ENCODE measurements around the gene PRM2.
"Not testable (repeated sequence)": the region's sequence is repeated elsewhere in the genome, so short reads cannot be mapped to it uniquely, and the experiment has no call there.

The PRM2 gene

DNA sequence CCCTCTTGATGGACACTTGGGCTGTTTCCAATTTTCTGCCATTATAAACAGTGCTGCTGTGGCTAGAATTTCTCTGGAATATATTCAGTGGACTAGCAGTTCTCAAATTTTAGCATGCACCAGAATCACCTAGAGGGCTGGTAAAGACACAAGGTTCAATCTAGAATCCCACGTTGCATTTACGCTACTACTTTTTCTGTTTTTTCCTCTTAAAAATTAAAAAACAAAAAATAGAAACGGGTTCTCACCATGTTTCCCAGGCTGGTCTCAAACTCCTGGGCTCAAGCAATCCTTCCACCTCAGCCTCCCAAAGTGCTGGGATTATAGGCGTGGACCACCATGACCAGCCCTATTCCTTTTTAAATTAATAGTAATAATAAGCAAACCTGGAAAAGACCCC, 19.4 kb upstream of the PRM2 start:
- H3K9ac ChIP-seq (ENCODE audit: low read depth, low read length): no peak overlapping the region

DNA sequence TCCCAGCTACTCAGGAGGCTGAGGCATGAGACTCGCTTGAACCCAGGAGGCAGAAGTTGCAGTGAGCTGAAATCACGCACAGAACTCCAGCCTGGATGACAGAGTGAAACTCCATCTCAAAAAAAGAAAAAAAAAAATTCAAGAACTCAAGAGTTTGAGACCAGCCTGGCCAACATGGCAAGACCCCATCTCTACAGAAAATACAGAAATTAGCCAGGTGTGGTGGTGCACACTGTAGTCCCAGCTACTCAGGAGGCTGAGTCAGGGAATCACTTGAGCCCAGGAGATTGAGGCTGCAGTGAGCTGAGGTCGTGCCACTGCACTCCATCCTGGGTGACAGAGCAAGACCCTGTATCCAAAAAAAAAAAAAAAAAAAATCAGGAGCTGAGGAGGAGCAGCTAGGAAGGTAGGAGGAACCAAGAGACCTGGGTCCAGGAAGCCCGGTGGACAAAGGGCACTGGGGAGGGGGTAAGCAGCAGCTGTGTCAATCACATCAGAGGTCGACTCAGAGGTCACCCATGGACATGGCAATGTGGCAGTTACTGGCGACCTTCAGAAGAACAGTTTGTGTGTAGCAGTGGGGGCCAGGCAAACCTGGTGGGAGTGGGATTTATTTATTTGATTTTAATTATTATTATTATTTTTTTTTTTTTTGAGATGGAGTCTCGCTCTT, 15.9 kb upstream of the PRM2 start:
- no peak overlapping the region for H3K27ac ChIP-seq (ENCODE audit: low read length)
- H3K36me3 ChIP-seq (ENCODE audit: insufficient read depth, low read depth, low read length): no peaks in the 10 kb centered on the region

More for the DNA sequence above, 19.4 kb upstream of the PRM2 start:
- no peaks in the 10 kb centered on the region for H3K27me3 ChIP-seq (ENCODE audit: insufficient read depth, low read length)
- peaks cover 17% of the 10 kb centered on the region for H3K4me1 ChIP-seq (ENCODE audit: insufficient read depth, low read length)
- no peak overlapping the region for H3K27ac ChIP-seq (ENCODE audit: low read length)
- no peak overlapping the region for H3K4me3 ChIP-seq (ENCODE audit: low read length)
- no peaks in the 10 kb centered on the region for H3K36me3 ChIP-seq (ENCODE audit: insufficient read depth, low read depth, low read length)
- H3K9me3 ChIP-seq (ENCODE audit: insufficient read depth, low read depth, low read length): no peaks in the 10 kb centered on the region

DNA sequence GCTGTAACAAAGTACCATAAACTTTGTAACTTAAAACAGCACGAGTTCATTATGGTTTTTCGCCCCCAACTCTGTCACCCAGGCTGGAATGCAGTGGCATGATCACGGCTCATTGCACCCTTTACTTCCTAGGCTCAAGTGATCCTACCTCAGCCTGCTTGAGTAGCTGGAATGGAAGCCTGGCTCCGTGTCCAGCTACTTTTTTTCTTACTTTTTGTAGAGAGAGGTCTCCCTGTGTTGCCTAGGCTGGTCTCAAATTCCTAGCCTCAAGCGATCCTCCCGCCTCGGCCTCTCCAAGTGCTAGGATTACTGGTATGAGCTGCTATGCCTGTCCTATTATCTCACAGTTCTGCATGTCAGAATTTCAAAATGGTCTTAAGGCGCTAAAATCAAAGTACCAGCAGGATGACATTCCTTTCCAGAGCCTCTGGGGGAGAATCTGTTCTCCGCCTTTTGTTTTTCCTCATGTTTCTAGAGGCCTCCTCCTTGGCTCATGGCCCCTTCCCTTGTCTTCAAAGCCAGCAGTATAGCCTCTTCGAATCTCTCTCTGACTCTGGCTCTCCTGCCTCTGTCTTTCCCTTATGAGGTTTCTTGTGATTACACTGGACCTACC, 14.9 kb upstream of the PRM2 start:
- no peaks in the 10 kb centered on the region for H3K27me3 ChIP-seq (ENCODE audit: insufficient read depth, low read length)
- H3K4me3 ChIP-seq (ENCODE audit: low read length): no peak overlapping the region
- no peak overlapping the region for H3K9ac ChIP-seq (ENCODE audit: low read depth, low read length)
- no peaks in the 10 kb centered on the region for H3K36me3 ChIP-seq (ENCODE audit: insufficient read depth, low read depth, low read length)
- no peaks in the 10 kb centered on the region for H3K9me3 ChIP-seq (ENCODE audit: insufficient read depth, low read depth, low read length)
- peaks cover 5% of the 10 kb centered on the region for H3K4me1 ChIP-seq (ENCODE audit: insufficient read depth, low read length)
- H3K27ac ChIP-seq (ENCODE audit: low read length): no peak overlapping the region

More for the DNA sequence above, 15.9 kb upstream of the PRM2 start:
- no peak overlapping the region for H3K9ac ChIP-seq (ENCODE audit: low read depth, low read length)
- H3K27me3 ChIP-seq (ENCODE audit: insufficient read depth, low read length): no peaks in the 10 kb centered on the region
- no peaks in the 10 kb centered on the region for H3K9me3 ChIP-seq (ENCODE audit: insufficient read depth, low read depth, low read length)
- peaks cover 9% of the 10 kb centered on the region for H3K4me1 ChIP-seq (ENCODE audit: insufficient read depth, low read length)
- no peak overlapping the region for H3K4me3 ChIP-seq (ENCODE audit: low read length)

- Histone ChIP-seq H3K9me3 (ENCODE audit: insufficient read depth, low read depth, low read length) (no peaks in the 10 kb centered on the region), H3K36me3 (ENCODE audit: insufficient read depth, low read depth, low read length) (no peaks in the 10 kb centered on the region), H3K4me1 (ENCODE audit: insufficient read depth, low read length) (peaks cover 5% of the 10 kb centered on the region), H3K27ac (ENCODE audit: low read length) (no peak overlapping the region), H3K4me3 (ENCODE audit: low read length) (no peak overlapping the region), H3K9ac (ENCODE audit: low read depth, low read length) (no peak overlapping the region), H3K27me3 (ENCODE audit: insufficient read depth, low read length) (no peaks in the 10 kb centered on the region)
These were observed 14.0 kb upstream of the PRM2 start for GRCh38 chr16:11290102-11290893.

GRCh38 chr16:11289696-11290095, 13.4 kb upstream of the PRM2 start:
- H3K4me1 ChIP-seq (ENCODE audit: insufficient read depth, low read length); H3K27ac ChIP-seq (ENCODE audit: low read length); H3K4me3 ChIP-seq (ENCODE audit: low read length); H3K9me3 ChIP-seq (ENCODE audit: insufficient read depth, low read depth, low read length); H3K9ac ChIP-seq (ENCODE audit: low read depth, low read length); H3K36me3 ChIP-seq (ENCODE audit: insufficient read depth, low read depth, low read length); H3K27me3 ChIP-seq (ENCODE audit: insufficient read depth, low read length): not testable (repeated sequence)

DNA sequence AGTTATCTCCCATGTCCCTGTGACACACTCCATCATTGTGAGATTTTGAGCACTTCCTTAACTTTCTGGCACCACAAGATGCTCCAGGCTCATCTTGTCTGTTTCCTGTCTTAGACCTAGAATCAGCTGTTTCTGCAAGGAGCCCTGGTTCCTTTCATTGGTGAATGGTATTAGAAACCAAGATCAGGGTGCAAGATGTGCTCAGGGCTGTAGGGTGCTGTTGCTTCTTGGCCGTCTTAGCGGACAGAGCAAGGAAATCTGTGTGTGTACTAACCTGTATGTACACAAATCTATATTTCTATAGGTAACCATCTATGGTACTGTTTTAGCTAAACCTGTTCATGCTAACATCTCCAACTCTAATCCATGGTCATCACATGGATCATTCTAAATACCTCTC, 12.9 kb upstream of the PRM2 start:
- Histone ChIP-seq H3K36me3 (ENCODE audit: insufficient read depth, low read depth, low read length) (no peaks in the 10 kb centered on the region), H3K27me3 (ENCODE audit: insufficient read depth, low read length) (no peaks in the 10 kb centered on the region), H3K4me3 (ENCODE audit: low read length) (no peak overlapping the region), H3K9ac (ENCODE audit: low read depth, low read length) (no peak overlapping the region), H3K27ac (ENCODE audit: low read length) (no peak overlapping the region), H3K9me3 (ENCODE audit: insufficient read depth, low read depth, low read length) (no peaks in the 10 kb centered on the region), H3K4me1 (ENCODE audit: insufficient read depth, low read length) (peaks cover 5% of the 10 kb centered on the region)

DNA sequence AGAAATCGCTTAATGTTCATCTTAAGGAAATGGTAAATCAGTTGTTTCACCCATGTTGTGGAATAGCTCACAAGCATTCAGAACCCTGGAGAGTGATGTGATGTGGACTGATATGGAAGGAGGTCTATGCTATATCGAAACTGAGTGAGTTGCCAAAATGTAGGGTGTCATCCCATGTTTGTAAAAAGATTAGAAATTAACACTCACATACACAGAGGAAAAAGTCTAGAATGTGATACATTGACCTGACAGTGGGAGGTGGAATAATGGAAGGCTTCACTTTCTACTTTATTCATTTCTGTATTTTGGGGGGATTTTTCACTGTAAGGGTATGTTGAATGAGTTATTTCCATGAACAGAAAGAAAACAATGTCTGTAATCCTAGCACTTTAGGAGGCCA, 9.6 kb upstream of the PRM2 start:
- no peak overlapping the region for H3K4me3 ChIP-seq (ENCODE audit: low read length)
- no peaks in the 10 kb centered on the region for H3K9me3 ChIP-seq (ENCODE audit: insufficient read depth, low read depth, low read length)
- H3K36me3 ChIP-seq (ENCODE audit: insufficient read depth, low read depth, low read length): no peaks in the 10 kb centered on the region
- H3K4me1 ChIP-seq (ENCODE audit: insufficient read depth, low read length): peaks cover 3% of the 10 kb centered on the region; the same call in 1 of the 2 replicates
- H3K27me3 ChIP-seq (ENCODE audit: insufficient read depth, low read length): no peaks in the 10 kb centered on the region
- H3K27ac ChIP-seq (ENCODE audit: low read length): no peak overlapping the region
- H3K9ac ChIP-seq (ENCODE audit: low read depth, low read length): no peak overlapping the region

- H3K4me1 ChIP-seq (ENCODE audit: insufficient read depth, low read length): peaks cover 3% of the 10 kb centered on the region; the same call in 1 of the 2 replicates
- no peak overlapping the region for H3K9ac ChIP-seq (ENCODE audit: low read depth, low read length)
- no peak overlapping the region for H3K4me3 ChIP-seq (ENCODE audit: low read length)
- H3K9me3 ChIP-seq (ENCODE audit: insufficient read depth, low read depth, low read length): no peaks in the 10 kb centered on the region
- no peaks in the 10 kb centered on the region for H3K36me3 ChIP-seq (ENCODE audit: insufficient read depth, low read depth, low read length)
- H3K27me3 ChIP-seq (ENCODE audit: insufficient read depth, low read length): no peaks in the 10 kb centered on the region
- H3K27ac ChIP-seq (ENCODE audit: low read length): no peak overlapping the region
These were observed 7.6 kb upstream of the PRM2 start for GRCh38 chr16:11283820-11284248.

GRCh38 chr16:11280616-11281522, 4.6 kb upstream of the PRM2 start, which contains the start of gene PRM1:
Gene PRM1, minus strand, starts transcription at chr16:11281330. Its CDS starts 92 bp downstream, at chr16:11281238.
- Histone ChIP-seq H3K9ac (ENCODE audit: low read depth, low read length) (no peak within 1 kb of the TSS; the same call in 1 of the 2 replicates), H3K27me3 (ENCODE audit: insufficient read depth, low read length) (no peaks in the 10 kb centered on the region), H3K36me3 (ENCODE audit: insufficient read depth, low read depth, low read length) (no peaks in the 10 kb centered on the region), H3K9me3 (ENCODE audit: insufficient read depth, low read depth, low read length) (no peaks in the 10 kb centered on the region), H3K4me3 (ENCODE audit: low read length) (no peak within 1 kb of the TSS), H3K27ac (ENCODE audit: low read length) (no peak within 1 kb of the TSS), H3K4me1 (ENCODE audit: insufficient read depth, low read length) (peaks cover 3% of the 10 kb centered on the region; the same call in 1 of the 2 replicates)

DNA sequence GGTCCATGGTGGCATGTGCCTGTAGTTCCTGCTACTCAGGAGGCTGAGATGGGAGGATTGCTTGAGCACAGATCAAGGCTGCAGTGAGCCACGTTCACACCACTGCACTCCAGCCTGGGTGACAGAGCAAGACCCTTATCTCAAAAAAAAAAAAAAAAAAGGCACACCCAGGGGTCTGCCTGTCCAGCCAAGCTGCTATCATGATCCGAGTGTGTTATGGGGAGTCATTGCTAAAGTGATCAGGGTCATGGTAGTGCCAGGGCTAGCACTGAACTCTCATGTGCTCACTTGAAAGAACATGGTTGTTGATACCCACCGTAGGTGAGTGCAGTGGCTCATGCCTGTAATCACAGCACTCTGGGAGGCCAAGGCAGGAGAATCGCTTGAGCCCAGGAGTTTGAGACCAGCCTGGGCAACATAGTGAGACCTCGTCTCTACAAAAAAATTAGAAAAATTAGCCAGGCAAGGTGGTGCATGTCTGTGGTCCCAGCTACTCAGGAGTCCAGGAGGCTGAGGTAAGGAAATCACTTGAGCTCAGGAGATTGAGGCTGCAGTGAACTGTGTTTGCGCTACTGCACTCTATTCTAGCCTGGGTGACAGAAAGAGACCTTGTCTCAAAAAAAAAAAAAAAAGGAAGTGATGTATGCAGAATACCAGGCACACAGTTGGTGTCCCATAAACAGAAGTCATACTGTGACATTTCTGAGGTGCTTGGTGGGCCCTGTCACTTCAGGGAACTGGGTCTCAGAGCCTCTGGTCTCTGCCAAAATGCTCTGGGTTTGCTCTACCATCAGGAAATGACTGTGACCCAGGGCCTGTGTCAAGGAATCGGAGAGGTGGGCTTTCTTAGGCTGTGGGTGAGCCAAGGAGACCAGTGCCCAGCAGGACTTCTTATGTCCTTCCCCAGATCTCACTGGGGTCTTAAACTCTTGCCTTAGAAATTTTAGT, 2.7 kb upstream of the PRM2 start:
- H3K36me3 ChIP-seq (ENCODE audit: insufficient read depth, low read depth, low read length): no peaks in the 10 kb centered on the region
- H3K9me3 ChIP-seq (ENCODE audit: insufficient read depth, low read depth, low read length): no peaks in the 10 kb centered on the region
- no peaks in the 10 kb centered on the region for H3K27me3 ChIP-seq (ENCODE audit: insufficient read depth, low read length)
- no peak overlapping the region for H3K27ac ChIP-seq (ENCODE audit: low read length)
- no peak overlapping the region for H3K9ac ChIP-seq (ENCODE audit: low read depth, low read length)
- H3K4me3 ChIP-seq (ENCODE audit: low read length): no peak overlapping the region
- H3K4me1 ChIP-seq (ENCODE audit: insufficient read depth, low read length): peaks cover 3% of the 10 kb centered on the region; the same call in 1 of the 2 replicates
